NCI-H2227 (cell line): ENCODE measurements around the gene C4orf54.

Experiments used
- DNase-seq: peaks from one replicate; lab custom pipeline; 2025; ENCODE audit not compliant: unreplicated experiment; lab: John Stamatoyannopoulos, UW

Gene C4orf54

GRCh38 chr4:99625369-99625768 lies 32.3 kb downstream of the C4orf54 start:
- no peak for DNase-seq

- DNase-seq, result no peak
These were observed 33.4 kb downstream of the C4orf54 start for GRCh38 chr4:99624141-99624719.

GRCh38 chr4:99622341-99622740 lies 35.3 kb downstream of the C4orf54 start:
- no peak for DNase-seq

- DNase-seq, result no peak
These were observed 40.3 kb downstream of the C4orf54 start for GRCh38 chr4:99617374-99617773.

GRCh38 chr4:99615170-99615820 lies 42.3 kb downstream of the C4orf54 start:
- no peak for DNase-seq

- DNase-seq, result no peak
These were observed 43.1 kb downstream of the C4orf54 start for GRCh38 chr4:99614491-99614890.

- DNase-seq, result no peak
These were observed 44.9 kb downstream of the C4orf54 start for GRCh38 chr4:99612704-99613103.

- DNase-seq, result no peak
These were observed 45.3 kb downstream of the C4orf54 start for GRCh38 chr4:99612281-99612680.

- DNase-seq, result no peak
These were observed 46.9 kb downstream of the C4orf54 start for GRCh38 chr4:99610605-99611175.

- DNase-seq, result peak; percentile 0
These were observed 49.2 kb downstream of the C4orf54 start for GRCh38 chr4:99608417-99608816.
